Panc1 (cell line): ENCODE data around the gene WDR26.

Experiments
- POLR2AphosphoS5 ChIP-seq: IDR thresholded peaks from 2 replicates; pipeline ENCODE4 v1.6.1; 2012; ENCODE audit warnings: mild to moderate bottlenecking, low read depth, low read length, moderate library complexity
- SIN3A ChIP-seq: IDR thresholded peaks from 2 replicates; pipeline ENCODE4 v1.6.1; 2012; ENCODE audit warnings: low read depth, mild to moderate bottlenecking, low read length, moderate library complexity, borderline replicate concordance; ENCODE audit not compliant: insufficient read depth
- TCF7L2 ChIP-seq: IDR thresholded peaks from 2 replicates; pipeline ENCODE4 v1.6.1; 2011; ENCODE audit warnings: mild to moderate bottlenecking, low read depth, low read length, inconsistent platforms
- TF ChIP-seq, protein P1 (sequence below): fragments of 450-650 bp; IDR thresholded peaks from 2 replicates; pipeline ENCODE4 v1.5.1; 2017; ENCODE audit warnings: mild to moderate bottlenecking
- TF ChIP-seq, protein P2 (sequence below), 2 experiments: IDR thresholded peaks; 2 replicates each; pipeline ENCODE4 v1.6.1; 2011 to 2012; ENCODE audit warnings: low read depth in 2 of 2, control low read depth in 1 of 2, low read length in 1 of 2, mild to moderate bottlenecking in 1 of 2, moderate library complexity in 1 of 2; ENCODE audit not compliant: insufficient read depth in 1 of 2

DNA sequence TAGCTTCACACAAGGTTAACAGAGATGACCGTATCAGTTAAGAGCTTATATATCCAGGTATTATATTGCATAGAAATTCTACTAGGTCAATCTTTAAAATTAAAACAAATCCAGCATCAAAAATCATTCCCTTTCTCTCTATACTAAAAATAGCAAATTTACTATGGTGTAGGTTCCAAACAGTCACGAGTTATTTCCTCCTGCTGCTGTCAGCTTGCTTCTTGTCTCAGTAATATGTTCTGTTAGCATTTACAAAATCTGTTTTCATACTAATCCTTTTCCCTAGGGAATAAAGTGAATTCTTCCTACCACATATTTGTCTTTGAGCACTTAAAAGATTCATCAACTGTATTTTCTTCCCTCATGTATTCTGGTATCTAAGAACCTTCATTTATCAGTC, 2.5 kb downstream of the WDR26 start:
- TF ChIP-seq, protein P1, sequence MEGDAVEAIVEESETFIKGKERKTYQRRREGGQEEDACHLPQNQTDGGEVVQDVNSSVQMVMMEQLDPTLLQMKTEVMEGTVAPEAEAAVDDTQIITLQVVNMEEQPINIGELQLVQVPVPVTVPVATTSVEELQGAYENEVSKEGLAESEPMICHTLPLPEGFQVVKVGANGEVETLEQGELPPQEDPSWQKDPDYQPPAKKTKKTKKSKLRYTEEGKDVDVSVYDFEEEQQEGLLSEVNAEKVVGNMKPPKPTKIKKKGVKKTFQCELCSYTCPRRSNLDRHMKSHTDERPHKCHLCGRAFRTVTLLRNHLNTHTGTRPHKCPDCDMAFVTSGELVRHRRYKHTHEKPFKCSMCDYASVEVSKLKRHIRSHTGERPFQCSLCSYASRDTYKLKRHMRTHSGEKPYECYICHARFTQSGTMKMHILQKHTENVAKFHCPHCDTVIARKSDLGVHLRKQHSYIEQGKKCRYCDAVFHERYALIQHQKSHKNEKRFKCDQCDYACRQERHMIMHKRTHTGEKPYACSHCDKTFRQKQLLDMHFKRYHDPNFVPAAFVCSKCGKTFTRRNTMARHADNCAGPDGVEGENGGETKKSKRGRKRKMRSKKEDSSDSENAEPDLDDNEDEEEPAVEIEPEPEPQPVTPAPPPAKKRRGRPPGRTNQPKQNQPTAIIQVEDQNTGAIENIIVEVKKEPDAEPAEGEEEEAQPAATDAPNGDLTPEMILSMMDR = no peak
- TF ChIP-seq POLR2AphosphoS5 (no peak), SIN3A (no peak), TCF7L2 (no peak)
- TF ChIP-seq, protein P2, sequence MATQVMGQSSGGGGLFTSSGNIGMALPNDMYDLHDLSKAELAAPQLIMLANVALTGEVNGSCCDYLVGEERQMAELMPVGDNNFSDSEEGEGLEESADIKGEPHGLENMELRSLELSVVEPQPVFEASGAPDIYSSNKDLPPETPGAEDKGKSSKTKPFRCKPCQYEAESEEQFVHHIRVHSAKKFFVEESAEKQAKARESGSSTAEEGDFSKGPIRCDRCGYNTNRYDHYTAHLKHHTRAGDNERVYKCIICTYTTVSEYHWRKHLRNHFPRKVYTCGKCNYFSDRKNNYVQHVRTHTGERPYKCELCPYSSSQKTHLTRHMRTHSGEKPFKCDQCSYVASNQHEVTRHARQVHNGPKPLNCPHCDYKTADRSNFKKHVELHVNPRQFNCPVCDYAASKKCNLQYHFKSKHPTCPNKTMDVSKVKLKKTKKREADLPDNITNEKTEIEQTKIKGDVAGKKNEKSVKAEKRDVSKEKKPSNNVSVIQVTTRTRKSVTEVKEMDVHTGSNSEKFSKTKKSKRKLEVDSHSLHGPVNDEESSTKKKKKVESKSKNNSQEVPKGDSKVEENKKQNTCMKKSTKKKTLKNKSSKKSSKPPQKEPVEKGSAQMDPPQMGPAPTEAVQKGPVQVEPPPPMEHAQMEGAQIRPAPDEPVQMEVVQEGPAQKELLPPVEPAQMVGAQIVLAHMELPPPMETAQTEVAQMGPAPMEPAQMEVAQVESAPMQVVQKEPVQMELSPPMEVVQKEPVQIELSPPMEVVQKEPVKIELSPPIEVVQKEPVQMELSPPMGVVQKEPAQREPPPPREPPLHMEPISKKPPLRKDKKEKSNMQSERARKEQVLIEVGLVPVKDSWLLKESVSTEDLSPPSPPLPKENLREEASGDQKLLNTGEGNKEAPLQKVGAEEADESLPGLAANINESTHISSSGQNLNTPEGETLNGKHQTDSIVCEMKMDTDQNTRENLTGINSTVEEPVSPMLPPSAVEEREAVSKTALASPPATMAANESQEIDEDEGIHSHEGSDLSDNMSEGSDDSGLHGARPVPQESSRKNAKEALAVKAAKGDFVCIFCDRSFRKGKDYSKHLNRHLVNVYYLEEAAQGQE (IDR thresholded peaks at IDR 0.05; ENCODE audit: insufficient read depth in 1 of 2, low read depth in 2 of 2, low read length in 1 of 2) = no peak
